Stimulated activated CD4-positive, alpha-beta T cell treated with anti-CD3 and anti-CD28 coated beads, TNF-alpha, amount 100 ng/mL, for 48 hours (primary cell): ENCODE results near the gene NMT1.
"Not testable (repeated sequence)": the region's sequence is repeated elsewhere in the genome, so short reads cannot be mapped to it uniquely, and the experiment has no call there.

ENCODE experiments used
- DNase-seq, 3 donors: peaks; one replicate each; pipeline ENCODE4 v3.0.0-alpha.2; 2020; ENCODE audit warnings: low read depth in 3 of 3

NMT1 gene

DNA sequence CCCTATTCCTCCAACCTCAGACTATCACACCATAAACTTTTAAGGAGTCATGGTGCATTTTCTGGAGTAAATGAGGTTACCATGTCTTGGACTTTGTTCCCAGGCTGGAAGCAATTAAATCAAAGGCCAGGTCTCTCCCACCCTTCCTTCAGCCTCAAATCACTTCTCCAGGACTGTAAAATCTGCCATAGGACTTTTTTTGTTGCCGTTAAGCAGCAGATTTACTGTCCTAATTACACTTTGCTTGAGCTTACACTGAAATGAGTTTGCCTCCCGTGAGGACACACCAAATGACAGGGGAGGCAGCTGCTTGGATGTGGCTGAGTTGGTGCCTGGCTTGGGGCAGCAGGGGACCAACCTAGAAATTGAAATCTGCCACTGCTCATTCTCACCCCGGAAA is 24.4 kb upstream of the NMT1 start:
- no peak for DNase-seq

DNA sequence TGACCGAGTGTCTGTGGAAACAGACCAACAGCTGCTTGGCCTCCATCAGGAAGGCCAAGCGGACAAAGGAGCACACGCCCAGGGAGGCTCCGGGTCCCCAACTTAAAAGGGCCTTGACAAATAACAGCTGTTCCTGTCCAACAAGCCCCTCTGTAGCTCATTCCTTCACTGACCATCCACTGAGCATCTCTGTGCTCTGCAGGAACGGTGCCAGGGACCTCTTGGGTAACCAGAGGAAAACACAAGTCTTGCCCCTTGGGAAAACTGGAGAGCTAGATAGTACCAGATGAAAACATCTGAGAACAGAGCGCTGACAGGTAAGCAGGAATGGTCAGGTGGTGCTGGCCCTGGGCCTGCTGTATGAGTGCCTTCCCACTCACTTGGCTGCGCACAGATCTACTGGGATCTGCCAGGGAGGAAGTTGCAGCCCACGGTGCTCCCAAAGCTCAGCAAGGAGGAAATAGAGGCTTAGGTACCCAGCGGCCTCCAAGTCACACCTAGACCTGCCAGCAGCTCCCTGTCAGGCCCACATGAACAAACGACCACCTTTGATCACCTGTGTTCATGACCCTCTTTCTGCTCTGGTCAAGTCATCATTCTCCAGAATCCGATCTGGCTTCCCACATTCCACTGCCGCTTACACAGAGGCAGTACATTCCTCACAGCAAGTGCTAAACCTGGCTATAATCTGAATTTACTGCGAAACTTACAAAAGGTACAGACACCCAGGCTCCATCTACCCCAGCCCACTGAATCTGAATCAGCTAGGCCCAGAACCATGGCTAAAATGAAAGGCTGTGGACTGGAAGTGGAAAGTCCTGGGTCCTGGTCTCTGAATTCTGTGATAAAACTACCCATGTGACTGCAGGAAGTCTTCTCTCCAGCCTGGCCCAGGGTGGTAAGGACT is 22.1 kb upstream of the NMT1 start:
- DNase-seq: no peak

DNA sequence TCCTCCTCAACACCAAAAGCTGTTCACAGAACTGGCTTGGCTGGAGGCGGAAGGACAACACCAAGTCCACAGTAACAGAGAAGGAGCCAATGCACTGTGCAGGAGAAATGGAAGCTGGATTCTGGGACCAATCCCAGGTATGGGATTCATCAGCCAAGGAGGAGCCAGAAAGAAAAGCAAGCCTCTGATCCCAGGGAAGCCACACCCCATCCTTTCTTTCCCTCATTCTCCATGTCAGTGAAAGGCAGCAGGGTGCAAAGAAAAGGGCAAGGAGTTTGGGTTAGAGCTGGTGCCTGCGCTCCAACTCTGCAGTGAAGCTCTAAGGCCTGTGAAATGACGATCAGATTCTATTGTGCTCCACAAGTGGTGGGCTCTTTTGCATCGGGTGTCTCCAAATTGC is 20.7 kb upstream of the NMT1 start:
- DNase-seq: no peak

DNA sequence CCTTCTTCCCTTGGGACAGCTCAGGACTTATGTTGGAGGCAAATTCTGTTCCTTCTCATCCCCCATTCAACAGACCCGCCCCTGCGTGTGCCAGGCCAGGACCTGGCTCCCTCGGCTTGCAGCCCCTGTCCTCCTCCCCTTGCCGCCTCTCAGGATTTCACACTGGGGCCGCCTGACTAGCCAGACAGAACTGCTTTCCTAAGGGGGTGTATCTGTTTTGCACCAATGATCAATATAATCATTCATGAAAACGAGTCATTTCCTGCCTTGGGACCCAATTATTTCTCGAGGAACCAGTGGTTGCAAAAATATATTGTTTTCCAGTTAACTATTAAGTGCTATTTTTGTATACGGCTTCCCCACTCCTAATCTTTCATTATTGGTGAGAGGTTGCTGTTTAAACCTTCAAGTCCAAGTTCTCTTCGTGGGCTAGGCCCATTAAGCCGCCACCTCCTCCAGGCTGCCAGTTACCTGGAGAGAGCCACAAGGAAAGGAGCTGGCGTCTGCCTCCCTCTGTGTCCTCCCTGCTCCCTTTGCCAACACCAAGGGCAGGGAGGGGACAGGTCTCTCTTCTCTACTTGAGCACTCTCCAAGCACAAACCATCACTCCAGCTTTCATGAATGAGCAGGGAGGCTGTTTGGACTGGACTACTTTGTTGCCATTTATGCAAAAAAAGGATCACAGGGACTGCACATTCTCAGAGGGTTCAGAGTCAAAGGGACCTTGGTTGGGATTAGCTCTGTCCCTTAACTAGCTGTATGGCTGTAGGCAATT is 18.6 kb upstream of the NMT1 start:
- no peak for DNase-seq

DNA sequence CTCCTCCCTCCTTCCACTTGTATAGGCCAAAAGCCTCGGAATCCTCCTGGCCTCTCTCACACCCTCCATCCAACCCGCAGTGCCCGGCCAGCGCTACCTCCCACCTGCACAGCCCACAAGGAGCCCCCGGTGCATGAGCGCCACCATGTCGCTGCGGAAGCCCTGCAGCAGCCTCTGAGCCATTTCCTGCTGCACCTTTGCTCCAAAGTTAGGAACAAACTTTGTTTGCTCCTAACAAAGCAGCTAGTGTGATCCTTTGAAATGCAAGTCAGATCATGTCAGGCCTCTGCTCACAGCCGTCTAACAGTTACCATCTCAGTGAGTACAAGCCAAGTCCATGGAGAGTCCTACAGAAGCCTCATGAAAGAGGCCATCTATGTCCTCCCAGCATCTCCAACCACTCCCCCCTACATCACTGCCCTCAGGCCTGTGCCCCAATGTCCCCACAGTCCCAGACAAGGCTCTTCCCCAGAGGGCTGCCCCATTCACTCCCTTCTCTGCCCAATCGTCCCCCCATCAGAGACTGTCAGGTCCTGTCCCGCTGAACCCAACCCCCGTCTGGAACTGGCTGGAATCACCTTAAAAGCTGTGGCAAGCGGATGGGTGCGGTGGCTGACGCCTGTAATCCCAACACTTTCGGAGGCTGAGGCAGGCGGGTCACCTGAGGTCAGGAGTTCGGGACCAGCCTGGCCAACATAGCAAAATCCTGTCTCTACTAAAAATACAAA is 17.1 kb upstream of the NMT1 start:
- DNase-seq: no peak

DNA sequence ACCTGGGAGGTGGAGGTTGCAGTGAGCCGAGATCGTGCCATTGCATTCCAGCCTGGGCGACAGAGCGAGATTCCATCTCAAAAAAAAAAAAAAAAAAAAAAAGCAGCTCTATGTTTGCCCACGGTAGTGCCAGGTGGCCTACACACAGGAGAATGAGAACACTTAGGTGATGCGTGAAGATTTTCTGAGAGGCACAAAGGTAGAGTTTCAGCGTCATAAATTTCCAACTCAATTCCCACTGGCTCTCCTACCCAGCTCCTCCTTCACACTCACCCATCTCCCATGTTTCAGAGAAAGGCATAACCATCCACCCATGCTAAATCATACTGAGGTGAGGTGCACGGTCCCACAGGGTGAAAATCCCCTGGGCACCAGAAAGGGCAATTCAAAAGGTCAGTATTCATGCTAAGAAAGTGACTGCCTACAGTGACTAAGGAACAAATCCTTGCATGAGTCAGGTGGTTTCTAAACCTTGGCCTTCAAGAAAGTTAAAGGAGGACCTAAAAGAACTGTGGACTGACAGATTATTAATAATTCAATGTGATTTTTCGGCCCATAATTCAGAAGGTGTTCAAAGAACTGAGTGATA is 14.5 kb upstream of the NMT1 start:
- DNase-seq: no peak

DNA sequence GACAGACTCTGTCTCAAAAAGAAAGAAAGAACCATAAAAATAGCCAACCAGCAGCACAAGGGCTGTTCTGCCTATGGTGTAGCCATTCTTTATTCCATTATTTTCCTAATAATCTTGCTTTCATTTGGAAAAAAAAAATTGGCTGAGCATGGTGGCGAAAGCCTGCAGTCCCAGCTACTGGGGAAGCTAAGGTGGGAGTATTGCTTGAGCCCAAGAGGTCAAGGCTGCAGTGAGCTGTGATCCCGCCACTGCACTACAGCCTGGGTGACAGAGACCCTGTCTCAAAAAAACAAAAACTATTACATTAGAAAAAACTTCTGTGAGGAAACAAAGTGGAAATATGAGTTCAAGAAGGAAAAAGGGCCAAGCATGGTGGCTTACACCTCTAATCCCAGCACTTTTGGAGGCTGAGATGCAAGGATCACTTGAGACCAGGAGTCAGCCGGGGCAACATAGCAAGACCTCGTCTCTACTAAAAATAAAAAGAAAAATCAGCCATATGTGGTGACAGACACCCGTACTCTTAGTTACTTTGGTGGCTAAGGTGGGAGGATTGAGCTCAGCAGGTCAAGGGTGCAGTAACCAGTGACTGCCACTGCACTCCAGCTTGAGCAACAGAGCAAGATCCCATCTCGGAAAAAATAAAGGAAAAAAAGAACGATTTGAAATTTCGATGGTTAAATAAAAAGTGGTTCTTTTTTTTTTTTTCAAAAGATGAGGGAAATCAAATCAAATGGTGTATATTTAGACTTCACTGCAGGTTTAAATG is 12.1 kb upstream of the NMT1 start:
- DNase-seq: no peak

DNA sequence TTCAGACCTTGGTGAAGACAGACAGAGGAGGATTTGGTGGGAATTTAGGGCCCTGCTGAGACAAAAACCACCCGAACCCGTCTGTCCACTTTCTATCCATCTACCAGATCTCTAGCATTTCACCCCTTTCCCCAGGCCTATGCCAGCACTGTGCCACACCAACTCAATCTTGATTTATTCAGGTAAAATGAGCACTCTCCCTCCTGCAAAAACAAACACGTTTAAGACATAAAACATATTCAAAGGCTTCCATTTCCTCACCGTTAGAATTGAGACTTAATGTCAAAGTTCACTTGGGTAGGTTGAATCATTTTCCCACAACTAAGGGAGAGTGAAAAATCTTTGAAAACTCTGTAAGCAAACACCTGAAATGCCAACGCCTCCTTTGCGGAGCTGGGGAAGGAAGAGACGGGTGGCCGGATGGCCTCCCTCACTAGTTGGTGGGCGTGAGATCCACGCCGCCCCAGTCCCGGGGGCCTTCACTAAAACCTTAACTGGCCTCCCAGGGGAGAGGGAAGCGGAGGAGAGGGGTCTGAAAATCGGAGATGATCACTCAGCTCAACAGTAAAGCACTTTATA is 10.5 kb upstream of the NMT1 start:
- peak; percentile 14 to 35 (median 18) for DNase-seq

DNA sequence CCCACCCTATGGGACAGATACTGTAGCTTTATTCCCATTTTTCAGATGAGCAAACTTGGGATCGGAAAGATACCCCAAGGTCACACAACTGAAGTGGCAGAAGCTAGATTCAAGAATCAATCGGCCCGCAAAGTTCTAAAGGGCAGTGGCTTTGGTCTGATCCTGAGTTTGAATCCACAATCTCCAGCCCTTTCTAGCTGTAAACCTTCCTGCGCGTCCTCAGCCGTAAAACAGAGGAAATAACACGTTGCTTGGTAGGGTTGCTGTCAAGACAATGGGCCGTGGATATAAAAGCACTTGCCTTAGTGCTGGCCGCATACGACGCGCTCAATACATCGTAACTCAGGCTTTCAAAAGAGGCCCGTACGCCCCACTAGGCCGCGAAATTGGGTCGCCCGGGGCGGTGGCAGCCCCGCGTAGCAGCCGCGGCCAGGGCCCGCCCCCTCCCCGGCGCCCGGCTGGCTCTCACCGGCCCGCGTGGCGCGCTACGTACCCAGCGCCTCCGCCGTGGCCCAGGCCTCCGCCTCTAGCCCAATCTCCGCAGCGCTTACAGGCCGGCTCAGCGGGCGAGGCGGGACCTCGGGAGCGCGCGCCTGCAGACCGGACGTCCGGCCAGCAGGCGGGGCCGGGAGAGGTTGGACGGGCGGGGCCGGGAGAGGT is 9.9 kb upstream of the NMT1 start, which contains the start of gene DCAKD:
Gene DCAKD, minus strand, starts transcription at position 573 of the 660 bp plus-strand sequence. CDS start 16,747 bp downstream, outside the sequence.
- peak; percentile 79 to 89 (median 86) for DNase-seq

DNA sequence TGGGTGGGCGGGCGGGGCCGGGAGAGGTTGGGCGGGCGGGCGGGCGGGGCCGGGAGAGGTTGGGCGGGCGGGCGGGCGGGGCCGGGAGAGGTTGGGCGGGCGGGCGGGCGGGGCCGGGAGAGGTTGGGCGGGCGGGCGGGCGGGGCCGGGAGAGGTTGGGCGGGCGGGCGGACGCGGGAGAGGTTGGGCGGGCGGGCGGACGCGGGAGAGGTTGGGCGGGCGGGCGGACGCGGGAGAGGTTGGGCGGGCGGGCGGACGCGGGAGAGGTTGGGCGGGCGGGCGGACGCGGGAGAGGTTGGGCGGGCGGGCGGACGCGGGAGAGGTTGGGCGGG is 9.4 kb upstream of the NMT1 start:
- DNase-seq: not testable (repeated sequence)

DNA sequence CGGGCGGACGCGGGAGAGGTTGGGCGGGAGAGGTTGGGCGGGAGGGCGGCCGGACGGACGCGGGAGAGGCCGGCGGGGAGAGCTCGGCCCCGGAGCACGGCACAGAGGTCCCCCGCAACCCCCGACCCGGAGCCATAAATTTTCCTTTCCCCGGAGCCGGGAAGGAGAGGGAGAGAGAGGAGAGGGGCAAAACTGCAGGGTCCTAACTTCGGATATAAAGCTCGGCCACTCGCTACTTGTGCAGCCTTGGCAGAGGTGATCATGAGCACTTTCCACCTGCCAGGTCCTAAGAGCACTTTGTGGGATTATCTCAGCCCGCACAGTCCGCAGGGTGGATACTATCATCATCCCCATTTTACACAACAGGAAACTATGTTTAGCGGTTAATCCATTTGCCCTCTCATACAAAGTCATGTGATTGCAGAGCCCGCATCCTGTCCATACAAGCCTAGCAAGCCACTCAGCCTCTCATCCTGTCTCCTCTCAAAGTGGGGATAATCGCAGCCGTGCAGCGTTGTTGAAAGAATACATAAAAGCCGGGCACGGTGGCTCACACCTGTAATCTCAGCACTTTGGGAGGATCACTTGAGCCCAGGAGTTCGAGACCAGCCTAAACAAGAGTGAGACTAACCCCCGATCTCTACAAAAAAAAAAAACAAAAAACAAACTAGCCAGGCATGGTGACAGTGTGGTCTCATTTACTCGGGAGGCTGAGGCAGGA is 8.9 kb upstream of the NMT1 start:
- DNase-seq: peak; percentile 10 to 41 (median 27)

DNA sequence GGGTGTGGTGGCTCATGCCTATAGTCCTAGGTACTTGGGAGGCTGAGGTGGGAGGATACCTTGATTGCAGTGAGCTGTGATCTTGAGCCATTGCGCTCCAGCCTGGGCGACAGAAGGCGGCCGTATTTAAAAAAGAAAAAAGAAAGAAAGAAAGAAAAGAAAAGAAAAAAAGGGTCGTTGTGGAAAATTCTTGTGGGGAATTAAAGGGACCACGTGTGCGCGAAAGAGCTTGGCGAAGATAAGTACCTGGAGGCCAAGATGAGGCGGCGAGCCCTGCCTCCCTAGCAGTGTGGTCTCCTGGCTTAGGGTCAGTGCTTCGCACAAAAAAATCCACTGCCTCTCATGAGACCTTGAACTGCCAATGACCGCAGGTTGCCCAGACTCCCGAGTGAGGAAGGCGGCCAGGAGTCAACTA is 728 bp upstream of the NMT1 start:
- DNase-seq: no peak

DNA sequence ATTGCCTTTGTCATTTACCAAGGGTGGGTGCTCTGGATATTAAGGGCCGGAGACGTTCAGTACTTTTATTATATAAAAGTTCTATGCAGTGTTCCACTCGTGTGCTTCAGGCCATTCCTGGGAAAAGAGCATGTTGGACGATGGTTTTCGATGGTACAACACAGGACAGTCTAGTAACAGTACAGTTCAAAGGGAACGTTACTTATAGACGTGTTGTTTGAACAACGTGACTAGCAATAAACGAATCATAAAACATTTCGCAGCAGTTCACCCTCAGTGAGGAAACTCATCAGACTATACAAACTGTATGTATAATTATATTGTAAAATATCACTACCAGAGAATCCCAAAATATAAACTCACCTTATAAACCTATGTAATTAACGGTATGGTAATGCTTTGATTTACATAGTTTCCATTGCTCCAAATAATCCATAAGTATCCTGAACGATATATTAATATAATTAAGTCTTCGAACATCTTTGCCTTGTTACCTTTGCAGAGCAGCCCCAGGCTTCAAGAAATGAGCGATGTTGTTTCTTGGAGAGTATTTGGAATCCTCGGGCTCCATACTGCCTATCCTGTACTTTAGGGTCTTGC is 589 bp downstream of the NMT1 start:
- no peak for DNase-seq

DNA sequence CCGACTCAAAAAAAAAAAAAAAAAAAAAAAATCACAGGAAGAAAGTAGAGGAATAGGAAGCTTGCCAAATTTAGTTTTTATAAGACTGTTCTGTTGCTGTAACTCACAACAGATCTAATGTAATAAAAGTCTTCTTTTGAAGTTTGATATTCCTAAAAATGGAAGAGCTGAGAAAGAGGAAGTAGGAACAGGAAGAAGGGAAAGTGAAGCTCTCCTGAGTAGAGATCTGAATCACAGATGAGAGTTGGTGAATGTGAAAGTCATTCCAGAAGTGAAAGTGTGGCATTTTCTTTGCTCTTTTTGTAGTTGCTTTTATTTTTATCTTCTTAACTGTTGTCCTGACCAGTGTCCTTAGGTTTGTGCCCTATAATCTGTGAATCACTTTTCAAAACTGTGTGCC is 2.1 kb downstream of the NMT1 start:
- DNase-seq: no peak

DNA sequence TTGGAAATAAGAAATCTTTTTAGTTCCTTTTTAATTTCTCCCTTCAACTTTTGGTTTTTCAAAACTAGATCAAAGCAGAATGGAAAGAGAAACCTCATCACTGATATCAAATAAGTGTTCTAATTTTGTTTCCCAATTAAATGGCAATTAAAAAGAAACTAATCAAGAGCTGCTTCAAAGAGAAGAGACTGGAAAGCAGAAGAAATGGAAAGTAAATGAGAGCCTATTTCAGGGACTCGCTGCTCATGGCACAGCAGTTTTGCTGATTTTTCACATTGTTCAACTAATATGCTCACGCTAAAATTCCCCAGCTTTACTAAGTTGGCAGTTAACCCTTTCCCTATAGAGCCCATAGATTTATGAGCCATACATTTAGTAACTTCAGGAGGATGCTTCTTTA is 6.5 kb downstream of the NMT1 start:
- no peak for DNase-seq

DNA sequence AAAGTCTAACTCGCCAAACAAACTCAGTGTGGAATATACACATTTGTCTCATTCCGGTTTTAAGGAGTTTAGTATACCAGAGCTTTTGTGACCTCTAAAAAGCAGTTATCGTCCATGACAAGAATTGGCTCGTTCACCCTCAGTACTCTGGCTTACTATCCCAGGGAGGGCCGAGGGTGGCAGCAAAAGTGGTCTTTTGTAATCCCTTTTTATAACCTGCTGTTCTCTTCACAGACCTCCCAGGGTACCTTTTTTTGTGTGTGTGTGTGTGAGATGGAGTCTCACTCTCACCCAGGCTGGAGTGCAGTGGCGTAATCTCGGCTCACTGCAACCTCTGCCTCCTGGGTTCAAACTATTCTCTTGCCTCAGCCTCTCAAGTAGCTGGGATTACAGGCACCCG is 8.9 kb downstream of the NMT1 start:
- DNase-seq: no peak

DNA sequence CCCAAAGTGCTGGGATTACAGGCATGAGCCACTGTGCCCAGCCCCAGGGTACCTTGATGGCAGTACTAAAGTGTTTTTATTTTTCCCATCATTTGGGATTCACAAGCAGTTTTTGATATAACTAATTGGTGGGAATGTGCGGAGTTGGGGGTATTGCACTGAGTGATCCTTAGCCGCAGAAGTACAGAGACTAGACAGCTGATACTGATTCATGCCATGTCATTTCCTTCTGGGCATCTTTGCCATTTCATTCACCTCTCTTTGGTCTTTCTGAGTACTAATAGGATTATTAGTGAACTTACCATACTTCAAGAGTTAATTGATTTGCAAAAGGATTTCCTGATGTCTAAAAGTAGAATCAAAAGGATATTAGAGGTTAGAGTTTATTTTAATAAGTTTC is 9.7 kb downstream of the NMT1 start:
- no peak for DNase-seq

DNA sequence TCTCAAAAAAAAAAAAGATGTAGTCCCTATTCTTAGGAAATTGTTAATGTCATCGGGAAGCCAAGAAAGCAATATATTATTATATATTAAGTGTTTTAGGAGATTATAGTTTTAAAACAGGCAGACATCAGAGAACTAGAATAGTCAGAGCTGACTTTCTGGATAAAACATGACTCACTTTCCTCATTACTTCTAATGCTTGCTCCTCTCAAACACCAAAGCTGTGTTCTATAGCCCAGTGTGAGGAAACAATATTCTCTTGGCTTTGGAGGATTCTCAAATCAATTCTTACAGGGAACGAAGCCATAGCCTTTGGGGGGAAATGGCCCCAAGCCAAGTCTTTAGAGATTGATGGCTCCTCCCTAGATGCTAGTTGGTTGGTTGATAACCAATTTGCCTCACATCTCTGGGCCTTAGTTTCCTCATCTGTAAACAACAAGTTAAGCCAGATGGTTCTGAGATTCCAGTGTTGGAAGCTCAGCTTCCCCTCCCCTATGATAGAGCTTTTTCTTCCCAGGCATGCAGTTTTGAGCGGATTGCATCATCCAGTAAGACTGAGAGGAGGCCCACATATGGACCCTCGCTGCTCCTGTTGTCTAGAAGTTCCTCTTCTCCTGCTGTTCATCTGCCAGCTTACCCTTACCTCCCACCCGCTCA is 12.4 kb downstream of the NMT1 start:
- DNase-seq: no peak

DNA sequence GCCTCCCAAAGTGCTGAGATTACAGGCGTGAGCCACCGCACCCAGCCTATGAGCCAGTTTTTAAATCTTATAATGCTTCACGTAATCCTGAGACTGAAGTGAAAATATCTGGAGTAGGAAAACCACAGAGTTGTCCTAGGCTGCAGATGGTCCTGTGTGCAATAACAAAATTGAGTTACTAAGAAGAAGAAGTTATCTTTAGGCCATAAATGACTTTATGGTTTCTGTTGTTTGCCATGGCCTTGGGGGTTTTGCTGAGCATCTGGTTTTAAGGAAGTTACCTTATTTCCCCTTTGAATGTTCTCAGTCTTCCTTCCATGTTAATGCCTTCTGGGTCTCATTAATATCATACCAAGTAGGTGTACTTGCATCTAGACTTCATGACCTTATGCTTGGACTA is 16.5 kb downstream of the NMT1 start:
- DNase-seq: no peak
